CD1c-positive myeloid dendritic cell (primary cell): ENCODE results near the gene IGFLR1.
"Not testable (repeated sequence)": the region's sequence is repeated elsewhere in the genome, so short reads cannot be mapped to it uniquely, and the experiment has no call there.

ENCODE experiments used
- DNase-seq: peaks from one replicate; pipeline ENCODE4 v3.0.0-alpha.2; 2016; ENCODE audit errors: extremely low spot score

The IGFLR1 gene

DNA sequence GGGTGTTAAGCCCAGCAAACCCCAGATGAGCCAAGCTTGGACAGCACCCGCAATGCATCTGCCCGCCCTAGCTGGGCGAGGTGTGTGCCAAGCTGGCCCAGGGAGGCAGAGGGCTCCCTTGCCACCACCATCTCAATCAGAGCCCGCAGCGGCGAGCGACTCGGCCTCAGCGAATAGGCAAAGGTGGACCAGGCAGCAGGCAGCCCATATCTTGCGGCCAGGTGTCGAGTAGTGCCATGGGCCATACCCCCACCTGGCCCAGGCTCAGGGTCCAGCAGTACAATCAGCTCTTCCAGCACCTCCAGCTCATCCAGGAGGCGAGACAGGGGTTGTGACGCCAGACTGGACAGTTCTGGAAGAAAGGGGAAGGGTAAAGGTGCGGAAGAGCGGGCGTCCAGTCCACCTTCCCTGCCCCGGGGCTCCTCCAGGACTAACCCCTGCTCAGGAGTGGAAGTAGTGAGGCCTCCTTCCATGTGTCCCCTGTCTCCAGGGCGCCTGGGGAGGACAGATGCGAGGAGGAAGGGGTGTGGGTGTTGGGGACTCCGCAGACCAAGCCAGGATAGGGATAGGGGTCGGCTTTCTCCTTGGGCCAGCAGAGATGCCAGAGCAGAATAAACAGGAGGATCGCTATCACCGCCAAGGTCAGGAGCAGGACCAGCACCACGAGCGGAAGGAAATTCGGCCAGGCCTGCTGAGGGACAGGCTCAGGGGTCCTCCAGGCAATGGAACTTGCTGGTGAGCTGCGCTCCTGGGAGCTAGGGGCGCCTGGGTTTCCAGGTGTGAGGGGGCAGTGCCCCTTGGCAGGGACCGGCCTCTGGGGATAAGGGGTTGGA lies 2.8 kb downstream of the IGFLR1 start:
- DNase-seq, result no peak

DNA sequence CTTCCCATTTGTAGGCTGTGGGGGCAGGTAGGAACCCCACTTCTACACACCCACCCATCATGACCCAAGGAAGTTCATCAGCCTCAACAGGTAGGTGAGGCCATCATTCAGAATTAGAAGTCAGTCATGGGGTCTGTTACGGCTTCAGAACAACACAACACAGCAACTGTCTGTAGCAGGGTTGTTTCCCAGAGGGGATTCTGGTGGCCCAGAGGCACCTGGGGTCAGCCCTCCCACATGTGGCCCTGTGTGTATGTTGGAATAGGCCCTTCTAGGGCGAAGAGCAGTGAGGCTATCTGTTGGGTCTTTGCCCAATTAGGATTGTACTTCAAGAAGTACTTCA lies 3.4 kb downstream of the IGFLR1 start:
- DNase-seq, result no peak

DNA sequence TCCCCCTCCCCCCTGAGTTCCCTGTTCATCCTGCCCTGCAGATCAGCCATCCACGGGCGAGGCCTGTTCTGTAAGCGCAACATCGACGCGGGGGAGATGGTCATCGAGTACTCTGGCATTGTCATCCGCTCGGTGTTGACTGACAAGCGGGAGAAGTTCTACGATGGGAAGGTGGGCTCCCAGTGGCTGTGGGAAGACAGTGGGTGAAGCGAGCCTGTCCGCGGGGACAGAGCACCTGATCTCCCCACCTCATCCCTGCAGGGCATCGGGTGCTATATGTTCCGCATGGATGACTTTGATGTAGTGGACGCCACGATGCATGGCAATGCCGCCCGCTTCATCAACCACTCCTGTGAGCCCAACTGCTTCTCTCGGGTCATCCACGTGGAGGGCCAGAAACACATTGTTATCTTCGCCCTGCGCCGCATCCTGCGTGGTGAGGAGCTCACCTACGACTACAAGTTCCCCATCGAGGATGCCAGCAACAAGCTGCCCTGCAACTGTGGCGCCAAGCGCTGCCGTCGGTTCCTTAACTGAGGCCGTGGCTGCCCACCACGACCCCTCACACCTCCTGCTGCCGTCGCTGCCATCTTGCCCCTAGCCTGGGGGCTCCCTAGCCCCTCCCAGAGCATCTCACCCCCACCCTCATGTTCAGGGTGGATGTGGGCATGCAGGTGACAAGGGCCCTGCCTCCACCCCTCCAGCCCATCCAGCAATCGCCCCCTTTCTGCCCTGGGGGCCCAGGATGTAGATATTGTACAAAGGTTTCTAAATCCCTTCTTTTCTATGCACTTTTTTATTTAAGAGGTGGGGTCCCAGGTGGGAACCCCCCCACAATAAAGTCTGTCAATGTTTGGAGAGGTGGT lies 4.0 kb downstream of the IGFLR1 start:
- DNase-seq, result no peak

DNA sequence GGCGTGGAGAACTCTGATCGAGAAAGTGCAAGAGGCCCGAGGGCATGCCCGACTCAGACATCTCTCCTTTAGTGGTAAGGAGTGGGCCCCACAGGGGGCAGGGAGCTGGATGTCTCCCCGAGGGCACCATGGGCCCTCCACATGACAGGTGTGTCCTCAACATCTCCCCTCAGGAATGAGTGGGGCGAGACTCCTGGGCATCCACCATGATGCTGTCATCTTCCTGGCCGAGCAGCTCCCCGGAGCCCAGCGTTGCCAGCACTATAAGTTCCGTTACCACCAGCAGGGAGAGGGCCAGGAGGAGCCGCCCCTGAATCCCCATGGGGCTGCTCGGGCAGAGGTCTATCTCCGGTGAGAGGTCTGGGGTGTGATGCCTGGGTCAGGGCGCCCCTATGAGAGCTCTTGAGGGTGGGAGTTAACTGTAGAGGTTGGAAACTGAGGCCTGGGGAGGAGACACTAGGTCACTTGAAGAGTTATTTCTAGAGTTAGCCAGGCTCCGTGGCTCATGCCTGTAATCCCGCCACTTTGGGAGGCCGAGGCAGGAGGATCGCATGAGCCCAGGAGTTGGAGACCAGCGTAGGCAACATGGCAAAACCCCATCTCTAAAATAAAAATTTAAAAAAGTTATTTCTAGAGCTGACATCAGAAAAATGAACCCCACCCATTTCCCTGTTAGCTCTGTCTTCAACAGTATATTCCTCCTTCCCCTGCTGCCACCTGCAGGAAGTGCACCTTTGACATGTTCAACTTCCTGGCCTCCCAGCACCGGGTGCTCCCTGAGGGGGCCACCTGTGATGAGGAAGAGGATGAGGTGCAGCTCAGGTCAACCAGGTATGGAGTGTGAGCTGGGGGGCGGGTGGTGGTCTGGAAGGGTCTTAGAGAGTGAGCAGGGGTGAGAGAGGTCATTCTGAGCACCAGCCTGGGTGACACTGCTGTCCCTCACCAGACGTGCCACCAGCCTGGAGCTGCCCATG lies 5.1 kb downstream of the IGFLR1 start:
- DNase-seq, result no peak

DNA sequence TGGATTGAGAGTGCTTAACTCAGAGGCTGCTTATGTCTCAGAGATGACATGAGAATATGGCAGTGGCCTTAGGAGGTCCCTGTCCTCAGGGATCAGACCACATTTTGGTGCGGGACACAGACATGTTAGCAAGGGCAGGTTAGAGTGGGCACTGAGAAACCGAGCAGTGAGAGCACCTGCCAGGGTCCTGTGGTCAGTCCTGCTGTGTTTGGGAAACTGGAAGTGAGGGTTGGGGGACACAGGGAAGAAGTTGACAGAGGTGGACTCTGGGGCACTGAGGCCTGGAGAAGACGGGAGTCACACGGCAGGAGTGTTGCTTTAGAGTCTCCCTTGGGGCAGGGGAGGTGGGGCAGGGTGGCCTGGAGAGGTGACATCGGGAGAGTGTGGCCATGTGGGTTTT lies 7.4 kb downstream of the IGFLR1 start:
- no peak for DNase-seq

DNA sequence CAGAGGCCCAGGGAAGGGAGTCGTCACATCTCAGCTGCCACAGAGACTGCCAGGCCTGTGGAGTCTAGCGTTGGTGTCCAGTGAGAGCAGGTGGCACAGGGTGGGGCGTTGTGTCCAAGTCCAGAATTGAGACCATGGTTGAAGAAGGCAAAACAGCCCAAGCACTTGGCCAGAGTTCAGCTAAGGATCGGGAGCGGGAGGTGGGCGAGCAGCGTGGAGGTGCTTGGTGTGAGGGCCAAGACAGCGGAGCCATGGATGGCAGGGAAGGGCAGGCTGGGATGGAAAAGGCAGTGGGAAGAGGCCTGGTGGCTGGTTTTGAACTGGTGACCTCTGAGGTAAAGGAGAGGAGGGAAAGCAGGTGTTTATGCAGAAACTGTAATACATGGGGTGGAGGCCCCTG lies 8.0 kb downstream of the IGFLR1 start:
- no peak for DNase-seq

DNA sequence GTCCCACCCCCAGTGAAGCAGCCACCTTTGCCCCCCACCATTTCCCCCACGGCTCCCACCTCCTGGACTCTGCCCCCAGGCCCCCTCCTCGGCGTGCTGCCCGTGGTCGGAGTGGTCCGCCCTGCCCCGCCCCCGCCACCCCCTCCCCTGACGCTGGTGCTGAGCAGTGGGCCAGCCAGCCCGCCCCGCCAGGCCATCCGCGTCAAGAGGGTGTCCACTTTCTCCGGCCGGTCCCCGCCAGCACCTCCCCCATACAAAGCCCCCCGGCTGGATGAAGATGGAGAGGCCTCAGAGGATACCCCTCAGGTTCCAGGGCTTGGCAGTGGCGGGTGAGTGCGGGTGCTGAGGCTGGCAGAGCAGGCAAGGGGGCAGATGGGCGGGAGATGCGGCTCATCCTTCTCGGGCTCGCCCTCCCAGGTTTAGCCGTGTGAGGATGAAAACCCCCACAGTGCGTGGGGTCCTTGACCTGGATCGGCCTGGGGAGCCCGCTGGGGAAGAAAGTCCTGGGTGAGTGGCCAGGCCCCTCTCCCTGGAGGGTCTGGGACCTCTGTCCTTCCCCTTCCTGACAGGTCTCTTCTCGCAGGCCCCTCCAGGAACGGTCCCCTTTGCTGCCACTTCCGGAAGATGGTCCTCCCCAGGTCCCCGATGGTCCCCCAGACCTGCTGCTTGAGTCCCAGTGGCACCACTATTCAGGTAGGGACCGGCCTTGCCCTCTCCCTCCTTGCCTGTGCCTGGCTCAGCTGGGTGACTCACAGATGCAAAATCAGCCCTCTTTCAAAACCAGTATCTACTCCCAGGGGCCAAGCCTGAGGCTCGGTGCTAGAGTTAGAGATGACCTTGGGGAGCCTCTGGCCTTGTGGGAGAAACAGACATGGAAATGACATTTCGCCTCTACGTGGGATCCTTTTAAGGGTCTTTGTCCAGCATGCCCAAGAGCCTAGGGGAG lies 8.8 kb downstream of the IGFLR1 start:
- DNase-seq, result no peak

DNA sequence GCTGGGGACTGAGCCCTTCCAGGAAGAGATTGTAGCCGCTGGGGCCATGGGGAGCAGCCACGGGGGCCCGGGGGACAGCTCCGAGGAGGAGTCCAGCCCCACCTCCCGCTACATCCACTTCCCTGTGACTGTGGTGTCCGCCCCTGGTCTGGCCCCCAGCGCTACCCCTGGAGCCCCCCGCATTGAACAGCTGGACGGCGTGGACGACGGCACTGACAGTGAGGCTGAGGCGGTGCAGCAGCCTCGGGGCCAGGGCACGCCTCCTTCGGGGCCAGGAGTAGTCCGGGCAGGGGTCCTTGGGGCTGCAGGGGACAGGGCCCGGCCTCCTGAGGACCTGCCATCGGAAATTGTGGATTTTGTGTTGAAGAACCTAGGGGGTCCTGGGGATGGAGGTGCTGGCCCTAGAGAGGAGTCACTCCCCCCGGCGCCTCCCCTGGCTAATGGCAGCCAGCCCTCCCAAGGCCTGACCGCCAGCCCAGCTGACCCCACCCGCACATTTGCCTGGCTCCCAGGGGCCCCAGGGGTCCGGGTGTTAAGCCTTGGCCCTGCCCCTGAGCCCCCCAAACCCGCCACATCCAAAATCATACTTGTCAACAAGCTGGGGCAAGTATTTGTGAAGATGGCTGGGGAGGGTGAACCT lies 9.6 kb downstream of the IGFLR1 start:
- no peak for DNase-seq

DNA sequence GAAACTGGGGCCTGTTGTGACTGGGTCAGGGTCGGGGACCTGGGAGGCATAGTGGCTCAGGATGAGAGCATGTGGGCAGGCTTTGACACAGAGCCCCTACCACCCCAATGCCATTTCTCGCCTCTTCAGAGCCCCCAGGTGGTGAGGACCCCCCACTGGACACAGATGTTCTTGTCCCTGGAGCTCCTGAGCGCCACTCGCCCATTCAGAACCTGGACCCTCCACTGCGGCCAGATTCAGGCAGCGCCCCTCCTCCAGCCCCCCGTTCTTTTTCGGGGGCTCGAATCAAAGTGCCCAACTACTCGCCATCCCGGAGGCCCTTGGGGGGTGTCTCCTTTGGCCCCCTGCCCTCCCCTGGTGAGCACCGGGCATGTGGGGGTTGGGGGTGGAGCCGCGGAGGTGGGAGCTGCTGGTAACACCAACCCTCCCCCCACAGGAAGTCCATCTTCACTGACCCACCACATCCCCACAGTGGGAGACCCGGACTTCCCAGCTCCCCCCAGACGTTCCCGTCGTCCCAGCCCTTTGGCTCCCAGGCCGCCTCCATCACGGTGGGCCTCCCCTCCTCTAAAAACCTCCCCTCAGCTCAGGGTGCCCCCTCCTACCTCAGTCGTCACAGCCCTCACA lies 10.4 kb downstream of the IGFLR1 start:
- no peak for DNase-seq

DNA sequence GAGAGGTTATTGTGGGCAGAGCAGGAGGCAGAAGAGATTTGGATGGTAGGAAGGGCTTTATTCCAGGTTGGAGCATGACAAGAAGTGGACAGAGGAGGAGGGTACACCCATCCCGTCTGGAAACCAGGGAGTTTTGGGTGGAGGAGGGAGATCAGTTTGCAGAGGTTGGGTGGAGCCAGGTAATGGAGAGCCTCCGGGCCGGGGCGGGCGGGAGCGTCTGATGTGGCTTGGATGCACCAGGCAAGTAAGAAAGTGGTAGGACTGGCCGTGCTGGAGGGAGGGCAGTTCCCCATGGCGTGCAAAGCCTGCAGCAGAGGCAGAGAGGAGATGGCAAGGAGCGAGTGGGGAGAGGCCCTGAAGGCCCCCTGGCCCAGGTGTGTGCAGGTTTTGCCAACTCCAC lies 10.9 kb downstream of the IGFLR1 start:
- no peak for DNase-seq

DNA sequence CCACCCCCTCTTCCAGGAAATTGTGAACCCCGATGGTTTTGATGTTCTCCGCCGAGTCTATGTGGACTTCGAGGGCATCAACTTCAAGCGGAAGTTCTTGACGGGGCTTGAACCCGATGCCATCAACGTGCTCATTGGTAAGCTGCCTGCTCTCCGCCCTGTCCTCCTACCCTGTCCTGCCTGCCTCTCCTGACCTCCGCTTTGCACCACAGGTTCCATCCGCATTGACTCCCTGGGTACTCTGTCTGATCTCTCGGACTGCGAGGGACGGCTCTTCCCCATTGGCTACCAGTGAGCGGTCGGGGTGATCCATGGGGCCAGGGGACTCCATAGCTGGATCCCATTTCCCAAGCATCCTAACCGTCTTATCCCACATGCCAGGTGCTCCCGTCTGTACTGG lies 11.9 kb downstream of the IGFLR1 start:
- no peak for DNase-seq

DNA sequence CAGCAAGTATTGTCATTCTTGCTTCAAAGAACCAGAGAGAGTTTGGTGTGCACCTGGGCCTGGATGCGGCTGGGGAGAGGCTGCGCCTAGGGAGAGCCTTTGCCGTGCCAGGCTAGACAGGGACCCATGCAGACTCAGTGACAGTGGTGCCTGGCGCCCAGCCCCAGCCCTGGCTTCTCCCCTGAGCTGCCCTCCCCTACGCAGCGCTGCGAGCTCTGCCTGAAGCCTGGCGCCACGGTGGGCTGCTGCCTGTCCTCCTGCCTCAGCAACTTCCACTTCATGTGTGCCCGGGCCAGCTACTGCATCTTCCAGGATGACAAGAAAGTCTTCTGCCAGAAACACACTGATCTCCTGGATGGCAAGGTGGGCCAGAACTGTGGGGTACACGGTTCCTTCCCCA lies 12.5 kb downstream of the IGFLR1 start:
- no peak for DNase-seq

DNA sequence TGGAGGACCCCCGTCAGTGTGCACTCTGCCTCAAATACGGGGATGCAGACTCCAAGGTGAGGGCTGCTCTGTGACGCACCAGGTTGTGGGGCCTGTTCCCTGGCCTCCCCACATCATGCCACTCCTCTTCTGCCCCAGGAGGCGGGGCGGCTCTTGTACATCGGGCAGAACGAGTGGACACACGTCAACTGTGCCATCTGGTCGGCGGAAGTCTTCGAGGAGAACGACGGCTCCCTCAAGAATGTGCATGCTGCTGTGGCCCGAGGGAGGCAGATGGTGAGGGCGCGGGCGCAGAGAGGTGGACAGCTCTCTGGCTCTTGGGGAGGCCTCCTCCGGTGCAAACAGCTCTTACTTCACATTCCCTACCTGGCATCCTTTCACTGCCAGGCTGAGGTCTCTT lies 13.2 kb downstream of the IGFLR1 start:
- no peak for DNase-seq

DNA sequence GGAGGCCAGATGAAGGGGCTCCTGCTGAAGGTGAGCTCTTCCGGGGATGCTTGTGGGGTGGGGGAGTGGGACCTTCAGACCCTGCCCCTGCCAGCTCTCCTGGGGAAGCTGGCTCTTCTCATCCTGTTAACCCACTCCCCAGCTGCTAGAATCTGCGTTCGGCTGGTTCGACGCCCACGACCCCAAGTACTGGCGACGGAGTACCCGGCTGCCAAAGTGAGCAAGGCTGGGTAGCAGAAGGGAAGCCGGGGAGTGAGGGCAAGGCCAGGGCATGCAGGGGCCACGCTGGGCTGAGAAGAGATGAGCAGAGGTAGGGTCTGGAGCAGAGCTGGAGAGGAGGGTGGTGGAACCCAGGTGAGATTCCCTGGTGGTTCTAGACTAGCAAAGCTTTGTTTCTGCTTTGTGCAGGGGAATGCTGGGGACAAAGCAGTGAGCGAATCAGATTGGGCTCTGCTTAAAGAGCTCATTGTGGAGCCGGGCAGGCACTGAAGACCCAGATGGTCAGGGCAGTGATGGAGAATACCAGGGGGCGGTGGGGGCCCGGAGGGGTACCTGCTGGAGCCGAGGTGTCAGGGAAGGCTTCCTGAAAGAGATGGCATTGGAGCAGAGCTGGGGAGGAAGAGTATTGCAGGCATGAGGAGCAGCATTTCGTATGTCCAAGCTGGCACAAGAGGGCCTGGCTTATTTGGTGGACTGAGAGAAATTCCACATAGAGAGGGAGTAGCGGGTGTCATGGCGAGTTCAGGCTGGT lies 14.1 kb downstream of the IGFLR1 start:
- DNase-seq, result no peak

DNA sequence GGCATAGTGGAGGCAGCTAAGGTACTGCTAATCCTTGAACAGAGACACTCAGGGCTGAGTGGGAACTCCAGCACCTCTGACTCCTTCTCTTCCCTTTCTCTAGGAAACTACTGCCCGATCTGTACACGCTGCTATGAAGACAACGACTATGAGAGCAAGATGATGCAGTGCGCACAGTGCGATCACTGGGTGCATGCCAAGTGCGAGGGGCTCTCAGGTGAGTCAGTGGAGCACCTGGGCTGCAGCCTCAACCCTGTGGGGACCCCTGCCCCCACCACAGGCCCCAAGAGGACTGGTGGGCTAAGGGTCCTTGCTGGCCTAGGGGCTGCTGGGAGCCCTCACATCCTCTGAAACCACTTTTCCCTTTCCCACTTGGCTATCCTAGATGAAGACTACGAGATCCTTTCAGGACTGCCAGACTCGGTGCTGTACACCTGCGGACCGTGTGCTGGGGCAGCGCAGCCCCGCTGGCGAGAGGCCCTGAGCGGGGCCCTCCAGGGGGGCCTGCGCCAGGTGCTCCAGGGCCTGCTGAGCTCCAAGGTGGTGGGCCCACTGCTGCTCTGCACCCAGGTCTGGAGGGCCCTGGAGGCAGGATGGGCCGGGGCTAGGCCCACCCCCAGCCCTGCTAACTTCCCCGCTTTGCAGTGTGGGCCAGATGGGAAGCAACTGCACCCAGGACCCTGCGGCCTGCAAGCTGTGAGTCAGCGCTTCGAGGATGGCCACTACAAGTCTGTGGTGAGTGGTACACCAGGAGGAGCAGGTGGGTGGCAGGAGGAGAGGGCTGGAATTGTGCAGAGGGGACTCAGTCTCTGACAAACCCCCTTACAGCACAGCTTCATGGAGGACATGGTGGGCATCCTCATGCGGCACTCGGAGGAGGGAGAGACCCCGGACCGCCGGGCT lies 14.9 kb downstream of the IGFLR1 start:
- no peak for DNase-seq

DNA sequence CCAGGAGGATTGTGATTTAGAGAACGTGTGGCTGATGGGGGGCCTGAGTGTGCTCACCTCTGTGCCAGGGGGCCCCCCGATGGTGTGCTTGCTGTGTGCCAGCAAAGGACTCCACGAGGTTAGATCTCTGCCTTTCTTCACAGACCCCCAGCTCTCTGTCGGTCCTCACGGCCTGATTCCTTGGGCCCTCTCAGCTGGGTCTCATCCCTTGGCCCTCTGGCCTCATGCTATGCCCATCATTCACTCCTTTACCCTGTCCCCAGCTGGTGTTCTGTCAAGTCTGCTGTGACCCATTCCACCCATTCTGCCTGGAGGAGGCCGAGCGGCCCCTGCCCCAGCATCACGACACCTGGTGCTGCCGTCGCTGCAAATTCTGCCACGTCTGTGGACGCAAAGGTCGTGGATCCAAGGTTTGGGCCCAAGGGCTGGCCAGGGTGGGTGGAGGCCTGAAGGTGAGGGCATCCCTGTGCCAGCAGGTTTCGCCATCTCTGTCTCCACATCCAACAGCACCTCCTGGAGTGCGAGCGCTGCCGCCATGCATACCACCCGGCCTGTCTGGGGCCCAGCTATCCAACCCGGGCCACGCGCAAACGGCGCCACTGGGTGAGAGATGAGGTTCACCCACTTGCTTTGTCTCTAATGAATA lies 16.9 kb downstream of the IGFLR1 start:
- no peak for DNase-seq

DNA sequence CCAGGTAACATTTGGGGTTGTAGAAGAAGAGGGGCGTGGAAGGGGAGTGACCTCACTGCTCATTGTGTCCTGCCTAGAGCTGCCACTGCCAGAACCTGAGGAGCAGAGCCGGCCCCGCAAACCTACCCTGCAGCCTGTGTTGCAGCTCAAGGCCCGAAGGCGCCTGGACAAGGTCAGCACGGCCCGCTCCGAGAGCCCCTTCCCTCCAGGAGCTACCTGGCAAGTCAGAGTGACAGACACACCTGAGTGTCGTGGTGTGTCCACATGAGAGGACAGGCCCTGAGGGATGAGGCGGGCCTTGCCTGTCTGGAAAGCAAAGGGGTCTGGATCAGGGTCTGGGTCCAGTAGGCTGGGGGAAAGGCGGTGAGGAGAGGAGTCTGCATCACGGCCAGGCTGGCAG lies 17.7 kb downstream of the IGFLR1 start:
- DNase-seq, result no peak

DNA sequence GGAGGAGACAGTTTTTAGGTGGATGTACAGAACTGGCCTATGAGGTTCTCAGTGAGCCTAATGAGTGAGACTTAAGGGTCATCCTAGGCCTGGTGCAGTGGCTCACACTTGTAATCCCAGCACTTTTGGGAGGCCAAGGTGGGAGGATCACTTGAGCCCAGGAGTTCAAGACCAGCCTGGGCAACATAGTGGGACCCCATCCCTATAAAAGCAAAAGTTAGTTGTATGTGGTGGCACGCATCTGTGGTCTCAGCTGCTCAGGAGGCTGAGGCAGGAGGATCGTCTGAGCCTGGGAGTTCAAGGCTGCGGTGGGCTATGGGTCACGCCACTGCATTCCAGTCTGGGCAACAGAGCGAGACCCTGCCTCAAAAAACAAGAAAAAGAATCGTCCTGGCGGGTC lies 18.1 kb downstream of the IGFLR1 start:
- not testable (repeated sequence) for DNase-seq
